Thymus (tissue), 11 donors: ENCODE data around the gene CDH13. TPM values are rescaled to one million over a fixed set of nuclear protein-coding genes. Genes with fewer than 3 reads are reported as not detected.
A peak's percentile ranks its signal among the peaks of the same experiment; 100 is the strongest.
"Not testable (repeated sequence)": the region's sequence is repeated elsewhere in the genome, so short reads cannot be mapped to it uniquely, and the experiment has no call there.

Experiments
- DNase-seq, 9 donors: peaks; one replicate each; pipeline ENCODE4 v3.0.0-alpha.2; 2013; ENCODE audit warnings: low spot score in 9 of 9, low read depth in 6 of 9, missing footprints in 1 of 9
- H3K27ac ChIP-seq, 2 donors: one replicate each; pipeline ENCODE4 v1.5.1; 2013; ENCODE audit warnings: control low read depth in 1 of 2, low read depth in 1 of 2, low read length in 1 of 2, mild to moderate bottlenecking in 1 of 2, moderate library complexity in 1 of 2
- H3K27me3 ChIP-seq, 2 donors: one replicate each; pipeline ENCODE4 v1.5.1; 2013; ENCODE audit warnings: low read length in 1 of 2; ENCODE audit not compliant: control insufficient read depth in 2 of 2, insufficient read depth in 1 of 2
- H3K36me3 ChIP-seq, 2 donors: one replicate each; pipeline ENCODE4 v1.5.1; 2013; ENCODE audit warnings: low read length in 1 of 2, mild to moderate bottlenecking in 1 of 2, moderate library complexity in 1 of 2; ENCODE audit not compliant: control insufficient read depth in 2 of 2, insufficient read depth in 2 of 2
- H3K4me1 ChIP-seq, 2 donors: one replicate each; pipeline ENCODE4 v1.5.1; 2013; ENCODE audit warnings: low read length in 2 of 2; ENCODE audit not compliant: control insufficient read depth in 2 of 2, insufficient read depth in 2 of 2
- H3K4me3 ChIP-seq, 2 donors: one replicate each; pipeline ENCODE4 v1.5.1; 2013; ENCODE audit warnings: low read length in 2 of 2, control low read depth in 1 of 2, mild to moderate bottlenecking in 1 of 2
- H3K9me3 ChIP-seq, 2 donors: one replicate each; pipeline ENCODE4 v1.5.1; 2013; ENCODE audit warnings: low read length in 1 of 2, mild to moderate bottlenecking in 1 of 2; ENCODE audit not compliant: control insufficient read depth in 2 of 2, insufficient read depth in 1 of 2
- WGBS: extraction: QIAGEN DNeasy Blood & Tissue Kit; methylation state at CpG from one replicate; pipeline ENCODE4 v1.1.7; 2013; 5-methylcytosine and 5-hydroxymethylcytosine counted together
- polyA plus RNA-seq: library from polyadenylated mRNA; stranded (reverse); fragments of 200-250 nt; gene quantifications from one replicate; pipeline ENCODE4 v1.2.3, GENCODE V29; 2013
- total RNA-seq: library from RNA; stranded (reverse); fragments of 120-200 nt; gene quantifications from one replicate; pipeline ENCODE4 v1.2.4, GENCODE V29; 2013
- donor health status: healthy.

Gene CDH13
- total and polyA plus RNA-seq, 2 donors = 1.5 to 3.7 TPM

DNA sequence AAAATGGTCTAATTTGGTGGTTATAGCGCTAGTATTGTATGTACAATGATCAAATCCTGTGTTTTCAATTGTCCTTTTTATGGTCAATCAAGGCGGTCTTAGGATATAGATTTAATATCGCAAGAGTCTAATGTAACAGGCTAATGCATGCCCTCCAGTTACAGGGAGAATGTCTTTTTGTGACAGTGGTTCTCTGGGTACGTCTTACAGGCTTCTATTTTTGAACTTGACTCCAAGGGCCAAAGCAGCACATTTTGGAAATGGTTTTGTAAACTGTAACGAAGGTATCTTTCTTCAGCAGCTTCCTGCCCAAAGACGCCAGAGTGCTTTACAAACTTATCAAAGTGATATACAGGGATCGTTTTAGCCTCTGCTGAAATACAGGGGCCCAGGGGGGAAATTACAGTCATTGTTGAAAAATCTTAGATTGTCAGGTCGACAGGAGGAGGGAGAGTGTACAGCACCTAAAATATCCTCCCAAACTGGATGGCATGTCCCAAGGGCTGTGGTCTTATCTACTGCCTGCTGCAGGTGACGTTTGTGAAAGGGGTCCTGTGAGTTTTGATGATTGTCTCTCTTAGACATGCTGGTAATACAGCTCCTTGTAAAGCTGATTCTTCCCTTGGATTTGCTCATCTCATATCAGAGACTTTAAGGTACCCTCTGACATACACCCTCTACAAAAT, 288.5 kb downstream of the CDH13 start:
- H3K4me1 ChIP-seq = no peaks in the 10 kb centered on the region
- 65% methylated on average over 9 of the region's 9 CpGs for WGBS
- no peak overlapping the region for H3K27ac ChIP-seq
- no peaks in the 10 kb centered on the region for H3K36me3 ChIP-seq
- H3K27me3 ChIP-seq = no peaks in the 10 kb centered on the region
- no peak for DNase-seq
- H3K9me3 ChIP-seq = no peaks in the 10 kb centered on the region
- H3K4me3 ChIP-seq = no peak overlapping the region

DNA sequence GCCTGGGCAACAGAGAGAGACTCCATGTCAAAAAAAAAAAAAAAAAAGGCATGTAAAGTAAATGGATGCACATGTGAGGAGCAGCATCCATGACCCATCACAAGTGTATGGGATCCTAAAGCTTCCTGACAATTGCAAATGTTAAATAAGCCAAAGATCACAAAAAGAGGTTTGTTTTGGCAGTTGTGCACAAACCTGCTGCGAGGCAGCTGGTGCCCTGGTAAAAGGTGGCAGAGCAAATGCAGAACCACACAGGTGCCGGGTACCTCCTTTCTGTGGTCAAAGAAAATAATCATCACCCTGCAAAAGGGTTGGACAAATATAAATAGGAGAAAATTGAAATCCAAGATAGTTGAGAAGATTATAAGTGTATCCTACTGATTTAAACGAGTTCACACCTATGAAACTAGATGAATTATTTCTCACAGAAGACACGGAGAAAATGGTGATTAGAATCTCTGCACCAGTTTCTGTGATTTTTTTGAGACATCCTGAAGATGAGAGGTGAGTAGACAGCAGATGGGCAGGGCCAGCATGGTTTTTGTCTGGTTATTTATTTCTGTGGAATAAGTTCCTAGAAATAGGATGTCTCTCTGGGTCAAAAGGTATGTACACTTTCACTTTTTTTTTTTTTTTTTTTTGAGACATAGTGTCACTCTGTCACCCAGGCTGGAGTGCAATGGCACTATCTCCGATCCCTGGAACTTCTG, 291.3 kb downstream of the CDH13 start:
- H3K9me3 ChIP-seq = no peaks in the 10 kb centered on the region
- no peaks in the 10 kb centered on the region for H3K27me3 ChIP-seq
- H3K36me3 ChIP-seq = no peaks in the 10 kb centered on the region
- H3K4me3 ChIP-seq = no peak overlapping the region
- no peaks in the 10 kb centered on the region for H3K4me1 ChIP-seq
- WGBS = 85% methylated on average over 5 of the region's 5 CpGs
- no peak overlapping the region for H3K27ac ChIP-seq
- DNase-seq = no peak

DNA sequence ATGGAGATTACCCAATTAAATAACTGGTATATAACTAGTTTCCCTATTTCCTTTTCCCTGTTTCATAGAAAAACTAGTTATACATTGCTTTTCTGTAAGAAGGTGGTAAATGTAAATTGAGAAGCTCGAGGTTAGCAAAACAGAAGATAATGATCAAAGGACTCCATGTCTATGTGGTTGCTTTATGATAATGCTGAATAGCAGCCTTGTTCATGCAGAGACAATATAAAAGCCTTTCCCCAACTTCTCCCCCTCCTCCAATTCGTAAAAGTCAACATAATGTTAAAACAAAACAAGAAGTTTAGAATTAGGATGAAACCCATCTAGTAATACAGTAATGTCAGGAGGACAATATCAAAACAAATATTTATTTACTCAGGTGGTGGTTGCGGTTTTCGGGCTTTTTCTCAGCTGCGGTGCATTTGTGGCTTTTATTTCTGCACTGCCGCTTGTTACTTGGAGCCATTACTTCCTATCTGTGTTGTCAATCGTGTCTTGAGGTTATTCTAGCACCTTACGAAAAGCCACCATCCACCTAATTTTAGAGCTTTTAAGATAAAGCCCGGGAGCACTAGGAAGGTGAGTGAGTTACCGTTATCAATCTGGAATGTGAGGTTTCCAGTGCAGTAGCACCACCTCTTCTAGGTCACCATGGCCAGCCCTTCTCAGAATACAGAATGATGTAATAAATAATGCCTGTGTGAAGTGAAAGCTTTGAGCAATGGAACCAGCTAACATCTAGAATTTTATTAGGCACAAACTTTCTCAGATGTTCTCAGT, 297.5 kb downstream of the CDH13 start:
- no peaks in the 10 kb centered on the region for H3K9me3 ChIP-seq
- peak in 1 of 9 donors; percentile 4 for DNase-seq
- H3K4me3 ChIP-seq = no peak overlapping the region
- no peaks in the 10 kb centered on the region for H3K36me3 ChIP-seq
- WGBS = 6% methylated on average over 10 of the region's 10 CpGs
- H3K27me3 ChIP-seq = no peaks in the 10 kb centered on the region
- H3K4me1 ChIP-seq = no peaks in the 10 kb centered on the region
- no peak overlapping the region for H3K27ac ChIP-seq

DNA sequence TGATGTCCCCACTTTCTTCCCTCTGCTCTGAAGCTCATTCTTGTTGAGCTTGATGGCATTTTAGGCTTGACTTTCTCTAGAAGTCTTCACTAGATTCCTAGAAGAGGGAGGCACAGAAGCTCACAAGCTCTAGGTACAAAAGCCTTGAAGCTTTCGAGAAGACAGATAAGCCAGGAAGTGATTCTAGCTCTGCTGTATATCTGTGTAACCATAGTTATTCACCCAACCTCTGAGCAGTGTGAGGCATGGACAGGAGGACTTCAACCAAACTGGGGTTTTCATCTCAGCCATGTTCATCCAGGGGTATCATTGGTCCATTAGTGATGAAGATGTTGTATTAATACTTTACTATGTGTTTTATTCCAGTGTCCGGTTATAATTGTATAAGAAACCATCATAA, 299.7 kb downstream of the CDH13 start:
- no peaks in the 10 kb centered on the region for H3K27me3 ChIP-seq
- 93% methylated on average over 2 of the region's 2 CpGs for WGBS
- H3K9me3 ChIP-seq = no peaks in the 10 kb centered on the region
- H3K4me1 ChIP-seq = no peaks in the 10 kb centered on the region
- no peaks in the 10 kb centered on the region for H3K36me3 ChIP-seq
- no peak for DNase-seq
- H3K4me3 ChIP-seq = no peak overlapping the region
- no peak overlapping the region for H3K27ac ChIP-seq

DNA sequence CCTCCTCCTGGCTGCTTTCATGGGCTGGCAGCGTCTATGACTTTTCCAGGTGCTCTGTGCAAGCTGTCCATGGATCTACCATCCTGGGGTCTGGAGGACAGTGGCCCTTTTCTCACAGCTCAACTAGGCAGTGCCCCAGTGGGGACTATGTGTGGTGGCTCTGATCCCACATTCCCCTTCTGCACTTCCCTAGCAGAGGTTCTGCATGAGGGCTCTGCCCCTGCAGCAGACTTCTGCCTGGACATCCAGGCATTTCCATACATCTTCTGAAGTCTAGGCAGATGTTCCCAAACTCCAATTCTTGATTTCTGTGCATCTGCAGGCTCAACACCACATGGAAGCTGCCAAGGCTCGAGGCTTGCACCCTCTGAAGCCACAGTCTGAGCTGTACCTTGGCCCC, 307.2 kb downstream of the CDH13 start:
- H3K27ac ChIP-seq, H3K4me3 ChIP-seq, H3K36me3 ChIP-seq, H3K27me3 ChIP-seq, H3K9me3 ChIP-seq, DNase-seq, H3K4me1 ChIP-seq: not testable (repeated sequence)
- 53% methylated on average over 2 of the region's 2 CpGs for WGBS

DNA sequence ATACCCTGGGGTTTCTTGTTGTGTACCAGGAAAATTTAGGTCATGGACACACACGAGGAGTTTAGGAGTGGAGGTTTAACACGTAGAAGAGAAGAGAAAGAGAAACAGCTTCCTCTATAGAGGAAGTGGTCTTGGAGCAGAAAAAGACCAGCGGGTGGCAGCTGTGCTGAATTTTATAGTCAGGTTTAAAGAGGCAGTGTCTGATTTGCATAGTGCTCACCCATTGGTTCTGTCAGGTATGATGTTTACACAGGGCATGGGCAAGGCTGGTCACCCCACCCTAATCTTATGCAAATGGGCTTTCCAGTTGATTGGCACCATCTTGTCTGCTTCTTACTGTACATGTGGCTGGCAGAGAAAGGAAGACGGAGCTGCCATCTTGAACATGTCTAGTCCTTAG, 309.0 kb downstream of the CDH13 start:
- 19% methylated on average over 4 of the region's 4 CpGs for WGBS
- Histone ChIP-seq H3K27me3 (no peaks in the 10 kb centered on the region), H3K4me3 (no peak overlapping the region), H3K4me1 (no peaks in the 10 kb centered on the region), H3K9me3 (no peaks in the 10 kb centered on the region), H3K36me3 (no peaks in the 10 kb centered on the region), H3K27ac (no peak overlapping the region)
- no peak for DNase-seq

DNA sequence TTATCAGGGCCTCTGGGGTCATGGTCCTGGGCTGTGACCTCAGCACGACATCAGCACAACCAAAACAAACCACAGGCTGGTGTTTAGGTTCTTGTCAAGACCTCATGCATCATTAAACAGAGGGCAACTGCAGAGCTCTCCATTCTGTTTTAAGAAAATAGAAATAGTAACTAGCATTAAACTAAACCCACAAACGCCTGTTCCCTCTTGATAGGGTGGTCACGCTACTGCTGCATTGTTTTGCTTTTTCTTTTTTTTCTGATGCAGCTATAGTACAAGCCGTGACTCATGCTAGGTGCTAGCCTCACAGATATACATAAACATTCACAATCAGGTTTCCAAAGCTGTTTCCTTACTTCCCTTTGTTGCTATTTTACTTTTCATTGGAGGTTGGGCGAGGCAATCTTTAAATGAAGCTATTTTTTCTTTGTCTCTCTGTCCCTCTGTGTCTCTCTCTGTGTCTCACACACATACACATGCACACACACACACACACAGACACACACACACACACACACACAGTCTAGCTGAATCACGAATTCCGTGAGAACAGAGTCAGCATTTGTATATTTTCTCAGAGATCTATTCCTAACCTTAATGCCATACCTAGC, 310.3 kb downstream of the CDH13 start:
- H3K4me3 ChIP-seq = no peak overlapping the region
- H3K4me1 ChIP-seq = no peaks in the 10 kb centered on the region
- no peaks in the 10 kb centered on the region for H3K9me3 ChIP-seq
- no peaks in the 10 kb centered on the region for H3K27me3 ChIP-seq
- no peak for DNase-seq
- H3K36me3 ChIP-seq = no peaks in the 10 kb centered on the region
- no peak overlapping the region for H3K27ac ChIP-seq
- 9% methylated on average over 7 of the region's 7 CpGs for WGBS

DNA sequence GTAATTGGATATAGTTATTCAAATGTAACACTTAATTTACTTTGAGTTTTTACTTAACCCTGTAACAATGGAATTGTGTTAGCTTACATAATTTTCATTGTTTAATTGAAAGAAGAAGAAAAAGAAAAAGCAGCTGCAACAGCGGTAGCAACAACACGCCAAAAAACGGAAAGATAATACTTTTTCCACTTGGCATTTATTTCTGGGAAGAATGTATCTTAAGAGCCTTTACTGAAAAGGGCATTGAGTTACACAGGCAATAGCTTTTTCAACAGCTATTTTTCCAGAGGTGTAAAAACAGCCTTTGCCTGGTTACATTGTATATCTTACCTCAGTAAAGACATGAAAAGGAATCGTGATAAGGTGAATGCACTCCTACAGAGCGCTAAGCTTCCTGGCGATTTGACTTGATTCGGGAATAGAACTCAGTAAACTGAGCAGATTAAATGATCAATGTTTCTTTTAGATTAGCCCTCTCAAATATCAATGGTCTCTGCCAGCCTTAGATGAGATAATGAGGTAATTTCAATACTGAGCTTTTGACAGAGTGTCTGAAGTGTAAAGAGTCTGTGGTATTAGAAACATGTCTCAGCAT, 311.3 kb downstream of the CDH13 start:
- no peak overlapping the region for H3K27ac ChIP-seq
- H3K9me3 ChIP-seq = no peaks in the 10 kb centered on the region
- WGBS = 90% methylated on average over 7 of the region's 7 CpGs
- no peaks in the 10 kb centered on the region for H3K27me3 ChIP-seq
- no peak overlapping the region for H3K4me3 ChIP-seq
- no peak for DNase-seq
- no peaks in the 10 kb centered on the region for H3K4me1 ChIP-seq
- no peaks in the 10 kb centered on the region for H3K36me3 ChIP-seq
